Bladder microvascular endothelial cell (primary cell): ENCODE measurements around the gene NUMA1. TPM values are rescaled to one million over a fixed set of nuclear protein-coding genes. Genes with fewer than 3 reads are reported as not detected.

Experiments used
- total RNA-seq: library from RNA; depleted of rRNA; stranded (reverse); fragments of >200 nt; gene quantifications from 2 replicates; pipeline ENCODE4 v1.2.3, GENCODE V29; 2014

NUMA1 gene
- 131 and 164 TPM in 2 replicates for total RNA-seq

GRCh38 chr11:72080326-72081183 lies at the start of gene NUMA1, which contains the start of gene LRRC51:
NUMA1 (minus strand) TSS chr11:72080542; CDS start chr11:72035943, 44,599 bp downstream.
LRRC51 (plus strand) TSS chr11:72080850; CDS start chr11:72089084, 8,234 bp downstream.

DNA sequence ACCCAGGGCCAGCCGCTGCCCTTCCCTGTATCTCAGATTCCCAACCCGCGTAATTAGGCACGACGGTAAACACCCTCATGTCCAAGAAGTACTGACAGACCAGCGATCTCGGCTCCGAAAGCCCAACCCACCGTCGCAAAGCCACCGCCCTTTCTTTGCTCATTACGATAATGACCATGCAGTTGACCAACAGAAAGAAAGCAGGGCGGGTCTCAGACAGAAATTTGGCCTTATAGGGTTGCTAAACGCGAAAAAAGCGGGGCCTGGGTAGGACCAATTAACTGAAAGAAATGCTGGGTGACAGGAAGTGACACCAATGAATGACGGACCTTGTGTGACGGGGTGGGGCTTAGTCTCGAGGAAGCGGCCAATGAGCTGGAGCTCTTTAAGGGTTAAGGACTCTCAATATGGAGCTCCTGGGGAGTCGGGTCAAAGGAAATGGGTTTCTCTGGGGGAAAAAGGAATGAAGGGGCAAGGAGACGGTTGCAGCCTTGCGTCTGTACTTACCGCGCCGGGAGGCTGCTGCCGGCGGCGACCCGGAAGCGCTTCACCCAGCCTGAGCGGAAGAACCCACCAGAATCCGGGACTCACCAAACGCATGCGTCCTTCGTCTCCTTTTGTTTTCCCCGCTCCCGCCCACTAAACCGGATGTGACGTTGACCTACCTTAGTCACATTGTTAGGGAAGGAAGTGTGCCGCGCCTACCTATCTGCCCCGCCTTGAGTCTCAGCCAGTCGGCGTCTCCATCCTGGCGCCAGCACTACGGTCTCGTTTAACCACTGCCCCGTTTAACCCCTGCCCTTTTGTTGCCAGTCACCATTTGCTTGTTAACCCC lies 32.0 kb upstream of the NUMA1 start, which contains the start of gene ANAPC15:
TSS of gene ANAPC15 (minus strand) at position 553 of the 835 bp plus-strand sequence. CDS start 1,419 bp downstream, outside the sequence.

DNA sequence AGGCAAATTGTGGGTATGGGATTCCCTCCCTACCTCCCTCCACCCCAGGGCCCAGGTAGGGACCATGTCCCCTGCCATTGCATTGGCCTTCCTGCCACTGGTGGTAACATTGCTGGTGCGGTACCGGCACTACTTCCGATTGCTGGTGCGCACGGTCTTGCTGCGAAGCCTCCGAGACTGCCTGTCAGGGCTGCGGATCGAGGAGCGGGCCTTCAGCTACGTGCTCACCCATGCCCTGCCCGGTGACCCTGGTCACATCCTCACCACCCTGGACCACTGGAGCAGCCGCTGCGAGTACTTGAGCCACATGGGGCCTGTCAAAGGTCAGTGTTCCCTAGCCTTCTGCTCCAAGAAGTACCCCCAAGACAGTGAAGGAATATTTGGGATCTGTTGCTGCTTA lies 25.5 kb upstream of the NUMA1 start, which contains the start of gene TOMT:
TSS of gene TOMT (plus strand) at position 37 of the 400 bp plus-strand sequence. CDS start at position 65, 28 bp downstream.

DNA sequence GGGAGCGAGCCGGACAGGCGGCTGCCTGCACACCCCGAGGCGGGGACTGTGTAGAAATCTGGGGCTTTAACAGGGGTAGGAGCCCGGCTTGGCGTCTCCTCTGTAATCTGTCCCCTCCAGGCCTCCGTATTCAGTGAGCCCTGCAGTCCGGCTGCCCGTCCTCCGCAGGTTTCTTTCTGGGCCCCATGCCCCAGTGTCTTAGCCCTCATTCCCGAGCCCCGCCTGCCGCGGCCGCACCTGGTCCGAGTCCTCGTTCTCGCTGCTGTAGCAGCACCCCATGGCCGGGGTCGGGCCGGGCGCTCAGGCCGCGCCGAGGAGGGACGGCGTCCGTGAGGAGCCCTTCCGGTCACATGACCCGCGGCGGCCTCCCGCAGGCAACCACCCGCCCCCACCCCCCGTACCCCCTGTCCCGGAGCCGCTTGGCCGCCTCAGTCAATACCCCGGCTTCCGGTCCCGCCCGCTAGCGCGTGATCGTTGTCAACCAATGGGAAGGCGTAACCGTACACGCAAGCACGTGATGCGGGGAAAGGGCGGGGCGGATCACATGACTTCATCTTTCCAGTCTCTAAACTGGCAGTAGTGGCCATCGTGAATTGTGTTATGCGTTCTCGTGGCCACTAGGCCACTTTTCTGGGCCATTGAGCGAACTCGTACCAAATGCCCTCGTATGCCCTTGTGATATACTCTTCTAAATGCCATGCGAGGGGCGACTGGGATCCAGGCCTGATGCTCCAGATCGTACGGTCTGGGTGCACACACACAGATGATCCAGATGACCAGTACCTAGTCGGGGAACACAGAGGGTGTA lies 22.8 kb upstream of the NUMA1 start, which contains the start of gene LAMTOR1:
TSS of gene LAMTOR1 (minus strand) at position 352 of the 808 bp plus-strand sequence. CDS start at position 279, 73 bp downstream.

DNA sequence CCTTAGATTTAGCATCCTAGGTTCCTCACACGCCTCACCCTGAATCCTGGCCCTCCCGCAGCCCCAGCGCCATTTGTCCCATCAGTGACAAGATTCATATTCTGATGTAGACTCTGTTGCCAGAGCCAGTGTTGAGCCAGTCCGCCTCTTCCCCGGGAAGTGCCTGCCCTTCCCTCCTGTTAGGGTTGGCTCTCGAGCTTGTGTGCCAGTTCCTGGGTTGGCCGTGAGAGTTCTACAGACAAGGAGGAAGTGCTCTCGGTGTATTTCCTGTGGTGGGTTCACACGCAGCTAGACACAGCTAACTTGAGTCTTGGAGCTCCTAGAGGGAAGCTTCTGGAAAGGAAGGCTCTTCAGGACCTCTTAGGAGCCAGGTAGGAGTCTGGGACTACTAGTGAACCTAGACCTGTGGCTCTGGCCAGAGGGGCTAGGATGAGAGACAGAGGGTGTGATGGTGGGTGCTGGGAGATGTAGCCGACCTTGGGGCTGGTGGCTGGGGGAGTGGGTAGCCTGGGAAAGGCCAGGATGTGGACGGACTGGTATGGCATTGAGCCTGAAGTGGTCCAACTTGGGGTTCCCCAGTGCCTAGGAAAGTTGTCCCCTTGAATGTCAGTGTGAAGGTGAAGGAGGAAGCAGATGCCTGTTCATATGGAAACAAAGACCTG lies 81.6 kb downstream of the NUMA1 start, which contains the start of gene IL18BP:
TSS of gene IL18BP (plus strand) at position 261 of the 662 bp plus-strand sequence. CDS start 1,076 bp downstream, outside the sequence.

Other genes with a start within 250 kb of the NUMA1 start
- gene DEFB108B, start 247.3 kb downstream of the NUMA1 start, total RNA-seq = not detected in 2 replicates
- not detected in 2 replicates for gene DEFB131B, start 202.1 kb downstream of the NUMA1 start, total RNA-seq
- gene XNDC1N, start 151.9 kb downstream of the NUMA1 start, total RNA-seq = 3.6 and 6.8 TPM in 2 replicates
- gene RNF121, start 151.5 kb downstream of the NUMA1 start, total RNA-seq = 13.3 and 42.8 TPM in 2 replicates
- 2.6 and 6.0 TPM in 2 replicates for gene IL18BP, start 81.6 kb downstream of the NUMA1 start, total RNA-seq
- 1.9 and 7.0 TPM in 2 replicates for gene LRRC51, start 308 bp upstream of the NUMA1 start, total RNA-seq
- gene LAMTOR1, start 22.8 kb upstream of the NUMA1 start, total RNA-seq = 62.2 and 63.6 TPM in 2 replicates
- gene TOMT, start 25.4 kb upstream of the NUMA1 start, total RNA-seq = not detected in 2 replicates
- 22.1 and 24.3 TPM in 2 replicates for gene ANAPC15, start 32.2 kb upstream of the NUMA1 start, total RNA-seq
- gene FOLR3, start 55.2 kb upstream of the NUMA1 start, total RNA-seq = not detected in 2 replicates
- gene FOLR1, start 111.6 kb upstream of the NUMA1 start, total RNA-seq = not detected in 2 replicates
- gene FOLR2, start 136.3 kb upstream of the NUMA1 start, total RNA-seq = not detected in 2 replicates
- gene INPPL1, start 144.2 kb upstream of the NUMA1 start, total RNA-seq = 29.3 and 47.1 TPM in 2 replicates
- gene PHOX2A, start 163.6 kb upstream of the NUMA1 start, total RNA-seq = not detected in 2 replicates